VCaP (cell line): Measurements from ENCODE around the gene MVK.

Source experiments
- H3K27ac ChIP-seq: fragments of 450-650 bp; 2 replicates; pipeline ENCODE4 v1.5.1; 2017
- CTCF ChIP-seq: fragments of 450-650 bp; conservative IDR thresholded peaks from 2 replicates; pipeline ENCODE4 v1.5.1; 2017; ENCODE audit warnings: mild to moderate bottlenecking, moderate library complexity

Gene MVK

GRCh38 chr12:109567967-109568366 lies 5.6 kb upstream of the MVK start:
- no peak overlapping the region for H3K27ac ChIP-seq
- TF ChIP-seq CTCF, result no peak

GRCh38 chr12:109568486-109568885 lies 5.1 kb upstream of the MVK start:
- H3K27ac ChIP-seq, result no peak overlapping the region; the same call in 1 of the 2 replicates
- no peak for TF ChIP-seq CTCF

- H3K27ac ChIP-seq, result peak overlapping the region; percentile 85
Observed at GRCh38 chr12:109571773-109572505, 1.7 kb upstream of the MVK start.

GRCh38 chr12:109572506-109572845 lies 1.1 kb upstream of the MVK start:
- TF ChIP-seq CTCF, result no peak
- H3K27ac ChIP-seq, result peak overlapping the region; percentile 85

More at GRCh38 chr12:109571773-109572505, 1.7 kb upstream of the MVK start:
- TF ChIP-seq CTCF, result no peak

GRCh38 chr12:109573914-109574244 lies 285 bp downstream of the MVK start:
- H3K27ac ChIP-seq, result peak overlapping the region; percentile 85
- TF ChIP-seq CTCF, result no peak

GRCh38 chr12:109575683-109576082 lies 2.1 kb downstream of the MVK start:
- H3K27ac ChIP-seq, result 0 out of 2 replicates have a peak overlapping the region, but pooled peaks have one; percentile 5

GRCh38 chr12:109577311-109577710 lies 3.7 kb downstream of the MVK start:
- no peak for TF ChIP-seq CTCF
- no peak overlapping the region for H3K27ac ChIP-seq

More at GRCh38 chr12:109575683-109576082, 2.1 kb downstream of the MVK start:
- no peak for TF ChIP-seq CTCF
